Measurements from ENCODE around the gene FGFBP2. TPM values are rescaled to one million over a fixed set of nuclear protein-coding genes. Genes with fewer than 3 reads are reported as not detected.
A peak's percentile ranks its signal among the peaks of the same experiment; 100 is the strongest.

FGFBP2 gene
- total RNA-seq, 2 experiments from 2014 or later = 8.6 to 8.9 TPM

- Mint-ChIP-seq H3K4me3 (no peak overlapping the region), H3K36me3 (no peaks in the 10 kb centered on the region), H3K9me3 (no peaks in the 10 kb centered on the region), H3K27ac (no peak overlapping the region), H3K27me3 (peaks cover 9% of the 10 kb centered on the region), H3K4me1 (no peaks in the 10 kb centered on the region)
- DNase-seq = no peak
Observed at GRCh38 chr4:15983610-15984009, 20.6 kb upstream of the FGFBP2 start.

GRCh38 chr4:15982842-15983524, 20.0 kb upstream of the FGFBP2 start:
- Mint-ChIP-seq H3K4me1 (no peaks in the 10 kb centered on the region), H3K9me3 (no peaks in the 10 kb centered on the region), H3K4me3 (no peak overlapping the region), H3K27ac (no peak overlapping the region), H3K27me3 (peaks cover 11% of the 10 kb centered on the region), H3K36me3 (no peaks in the 10 kb centered on the region)
- DNase-seq = no peak

- no peak for DNase-seq
- peaks cover 10% of the 10 kb centered on the region for H3K27me3 Mint-ChIP-seq
- H3K4me3 Mint-ChIP-seq = no peak overlapping the region
- no peak overlapping the region for H3K27ac Mint-ChIP-seq
- H3K36me3 Mint-ChIP-seq = no peaks in the 10 kb centered on the region
- no peaks in the 10 kb centered on the region for H3K9me3 Mint-ChIP-seq
- H3K4me1 Mint-ChIP-seq = no peaks in the 10 kb centered on the region
Observed at GRCh38 chr4:15976456-15977447, 13.8 kb upstream of the FGFBP2 start.

- H3K27me3 Mint-ChIP-seq = no peaks in the 10 kb centered on the region
- no peaks in the 10 kb centered on the region for H3K9me3 Mint-ChIP-seq
- no peak overlapping the region for H3K27ac Mint-ChIP-seq
- no peaks in the 10 kb centered on the region for H3K36me3 Mint-ChIP-seq
- H3K4me3 Mint-ChIP-seq = no peak overlapping the region
- no peaks in the 10 kb centered on the region for H3K4me1 Mint-ChIP-seq
- DNase-seq = no peak
Observed at GRCh38 chr4:15971068-15971801, 8.3 kb upstream of the FGFBP2 start.

- no peak for DNase-seq
- Mint-ChIP-seq H3K36me3 (no peaks in the 10 kb centered on the region), H3K4me3 (no peak overlapping the region), H3K4me1 (peaks cover 5% of the 10 kb centered on the region), H3K27ac (no peak overlapping the region), H3K27me3 (no peaks in the 10 kb centered on the region), H3K9me3 (no peaks in the 10 kb centered on the region)
Observed at GRCh38 chr4:15968551-15969300, 5.8 kb upstream of the FGFBP2 start.

- Mint-ChIP-seq H3K27ac (no peak overlapping the region), H3K27me3 (no peaks in the 10 kb centered on the region), H3K36me3 (no peaks in the 10 kb centered on the region), H3K4me3 (no peak overlapping the region), H3K4me1 (peaks cover 30% of the 10 kb centered on the region), H3K9me3 (no peaks in the 10 kb centered on the region)
- DNase-seq = no peak
Observed at GRCh38 chr4:15965325-15965724, 2.4 kb upstream of the FGFBP2 start.

- DNase-seq = no peak
- Mint-ChIP-seq H3K9me3 (no peaks in the 10 kb centered on the region), H3K36me3 (no peaks in the 10 kb centered on the region), H3K4me1 (peaks cover 30% of the 10 kb centered on the region), H3K27ac (peak overlapping the region; percentile 66), H3K27me3 (no peaks in the 10 kb centered on the region), H3K4me3 (no peak overlapping the region)
Observed at GRCh38 chr4:15964159-15964558, 1.2 kb upstream of the FGFBP2 start.

GRCh38 chr4:15963576-15963975, 601 bp upstream of the FGFBP2 start:
- Mint-ChIP-seq H3K4me3 (peak overlapping the region; percentile 75), H3K27ac (peak overlapping the region; percentile 91), H3K27me3 (no peaks in the 10 kb centered on the region), H3K4me1 (peaks cover 36% of the 10 kb centered on the region), H3K9me3 (no peaks in the 10 kb centered on the region), H3K36me3 (no peaks in the 10 kb centered on the region)
- peak; percentile 80 for DNase-seq

- H3K4me3 Mint-ChIP-seq = peak overlapping the region; percentile 75
- H3K9me3 Mint-ChIP-seq = no peaks in the 10 kb centered on the region
- no peaks in the 10 kb centered on the region for H3K27me3 Mint-ChIP-seq
- H3K36me3 Mint-ChIP-seq = no peaks in the 10 kb centered on the region
- peak; percentile 50 for DNase-seq
- H3K27ac Mint-ChIP-seq = peak overlapping the region; percentile 64
- peaks cover 36% of the 10 kb centered on the region for H3K4me1 Mint-ChIP-seq
Observed at GRCh38 chr4:15961781-15962510, 1.0 kb downstream of the FGFBP2 start.

- Mint-ChIP-seq H3K4me3 (no peak overlapping the region), H3K27ac (no peak overlapping the region), H3K27me3 (peaks cover 3% of the 10 kb centered on the region), H3K9me3 (no peaks in the 10 kb centered on the region), H3K4me1 (peaks cover 37% of the 10 kb centered on the region), H3K36me3 (no peaks in the 10 kb centered on the region)
- DNase-seq = peak; percentile 16
Observed at GRCh38 chr4:15958562-15958961, 4.4 kb downstream of the FGFBP2 start.

GRCh38 chr4:15956179-15956850, 6.7 kb downstream of the FGFBP2 start:
- no peaks in the 10 kb centered on the region for H3K9me3 Mint-ChIP-seq
- H3K4me1 Mint-ChIP-seq = peaks cover 20% of the 10 kb centered on the region
- H3K4me3 Mint-ChIP-seq = no peak overlapping the region
- H3K36me3 Mint-ChIP-seq = no peaks in the 10 kb centered on the region
- no peak overlapping the region for H3K27ac Mint-ChIP-seq
- DNase-seq = peak; percentile 77
- peaks cover 3% of the 10 kb centered on the region for H3K27me3 Mint-ChIP-seq

- peaks cover 18% of the 10 kb centered on the region for H3K4me1 Mint-ChIP-seq
- H3K36me3 Mint-ChIP-seq = no peaks in the 10 kb centered on the region
- no peak overlapping the region for H3K4me3 Mint-ChIP-seq
- no peak for DNase-seq
- H3K9me3 Mint-ChIP-seq = no peaks in the 10 kb centered on the region
- peaks cover 3% of the 10 kb centered on the region for H3K27me3 Mint-ChIP-seq
- H3K27ac Mint-ChIP-seq = no peak overlapping the region
Observed at GRCh38 chr4:15955670-15956069, 7.3 kb downstream of the FGFBP2 start.

- Mint-ChIP-seq H3K4me1 (peaks cover 12% of the 10 kb centered on the region), H3K36me3 (no peaks in the 10 kb centered on the region), H3K9me3 (no peaks in the 10 kb centered on the region)
Observed at GRCh38 chr4:15953625-15954024, 9.3 kb downstream of the FGFBP2 start.

More at GRCh38 chr4:15953625-15954024, 9.3 kb downstream of the FGFBP2 start:
- Mint-ChIP-seq H3K4me3 (no peak overlapping the region), H3K27ac (no peak overlapping the region), H3K27me3 (peaks cover 3% of the 10 kb centered on the region)
- DNase-seq = no peak
